NCI-H524 (cell line): ENCODE measurements around the gene EIF6.

ENCODE experiments used
- DNase-seq, 2 experiments: peaks; one replicate each; lab custom pipeline; 2025; lab: John Stamatoyannopoulos, UW

EIF6 gene

GRCh38 chr20:35312318-35312717 lies 27.7 kb upstream of the EIF6 start:
- DNase-seq = no peak

- DNase-seq = no peak
Observed at GRCh38 chr20:35311822-35312221, 27.2 kb upstream of the EIF6 start.

GRCh38 chr20:35311409-35311808 lies 26.8 kb upstream of the EIF6 start:
- no peak for DNase-seq

GRCh38 chr20:35307666-35308653 lies 23.4 kb upstream of the EIF6 start:
- no peak for DNase-seq

GRCh38 chr20:35306931-35307517 lies 22.5 kb upstream of the EIF6 start:
- DNase-seq = peak; percentile 21 to 72

GRCh38 chr20:35305682-35306556 lies 21.3 kb upstream of the EIF6 start:
- DNase-seq = no peak

GRCh38 chr20:35304956-35305355 lies 20.4 kb upstream of the EIF6 start:
- no peak for DNase-seq

- peak; percentile 69 to 85 for DNase-seq
Observed at GRCh38 chr20:35303735-35304491, 19.3 kb upstream of the EIF6 start.

- DNase-seq = no peak
Observed at GRCh38 chr20:35303382-35303734, 18.8 kb upstream of the EIF6 start.

GRCh38 chr20:35302421-35303335 lies 18.1 kb upstream of the EIF6 start:
- no peak for DNase-seq

- no peak for DNase-seq
Observed at GRCh38 chr20:35301426-35301825, 16.9 kb upstream of the EIF6 start.

- no peak for DNase-seq
Observed at GRCh38 chr20:35300469-35301262, 16.1 kb upstream of the EIF6 start.

GRCh38 chr20:35299780-35300179 lies 15.2 kb upstream of the EIF6 start:
- DNase-seq = no peak

- DNase-seq = no peak
Observed at GRCh38 chr20:35298264-35298663, 13.7 kb upstream of the EIF6 start.

GRCh38 chr20:35297740-35298139 lies 13.2 kb upstream of the EIF6 start:
- DNase-seq = no peak

- no peak for DNase-seq
Observed at GRCh38 chr20:35297155-35297554, 12.6 kb upstream of the EIF6 start.

- DNase-seq = no peak
Observed at GRCh38 chr20:35296101-35296554, 11.6 kb upstream of the EIF6 start.

- no peak for DNase-seq
Observed at GRCh38 chr20:35295674-35296073, 11.1 kb upstream of the EIF6 start.

GRCh38 chr20:35295058-35295457 lies 10.5 kb upstream of the EIF6 start:
- no peak for DNase-seq

GRCh38 chr20:35294293-35294685 lies 9.7 kb upstream of the EIF6 start:
- DNase-seq = no peak
